Glomerular endothelial cell (primary cell): ENCODE data around the gene CCDC81. TPM values are rescaled to one million over a fixed set of nuclear protein-coding genes. Genes with fewer than 3 reads are reported as not detected.

Source experiments
- DNase-seq: peaks from one replicate; pipeline ENCODE4 v3.0.0-alpha.2; 2011; ENCODE audit warnings: low read depth, low spot score; ENCODE audit errors: extremely low read depth
- total RNA-seq: library from RNA; depleted of rRNA; stranded (reverse); fragments of >200 nt; gene quantifications from 2 replicates; pipeline ENCODE4 v1.2.3, GENCODE V29; 2015

CCDC81 gene
- total RNA-seq, 1 donor from 2014 or later, result 2.8 TPM

DNA sequence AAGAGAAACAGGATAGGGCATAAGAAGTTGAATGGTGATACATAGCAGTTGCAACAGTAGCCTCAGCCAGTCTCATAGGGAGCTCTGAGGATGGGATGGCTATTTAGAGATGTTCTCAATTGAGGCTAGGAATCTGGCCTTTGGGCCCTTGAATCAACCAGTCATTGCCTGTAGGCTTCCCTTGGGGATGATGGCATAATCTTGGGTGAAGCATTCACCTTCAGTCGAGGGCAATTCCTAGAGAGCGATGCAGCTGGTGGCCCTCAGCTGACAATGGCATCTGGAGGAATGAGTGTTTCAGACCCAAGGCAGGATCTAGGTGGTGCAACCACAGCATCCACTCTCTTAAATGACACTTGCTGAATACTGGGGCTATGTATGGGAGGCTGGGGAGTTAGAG is 61.0 kb downstream of the CCDC81 start:
- DNase-seq, result no peak

DNA sequence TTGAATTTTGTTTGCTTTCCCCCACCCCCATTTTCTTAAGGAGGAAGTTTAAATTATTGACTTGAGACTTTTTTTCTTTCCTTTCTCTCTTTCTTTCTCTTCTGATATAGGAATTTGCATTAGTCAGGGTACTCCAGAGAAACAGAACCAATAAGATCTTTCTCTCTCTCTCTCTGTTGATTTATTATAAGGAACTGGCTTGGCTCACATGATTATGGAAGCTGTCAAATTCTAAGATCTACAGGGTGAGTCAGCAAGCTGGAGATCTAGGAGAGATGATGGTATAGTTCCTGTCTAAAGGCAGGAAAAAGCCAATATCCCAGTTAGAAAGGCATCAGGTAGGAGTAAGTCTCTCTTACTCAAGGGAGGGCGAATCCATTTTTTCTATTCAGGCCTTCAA is 64.0 kb downstream of the CCDC81 start:
- DNase-seq, result no peak

DNA sequence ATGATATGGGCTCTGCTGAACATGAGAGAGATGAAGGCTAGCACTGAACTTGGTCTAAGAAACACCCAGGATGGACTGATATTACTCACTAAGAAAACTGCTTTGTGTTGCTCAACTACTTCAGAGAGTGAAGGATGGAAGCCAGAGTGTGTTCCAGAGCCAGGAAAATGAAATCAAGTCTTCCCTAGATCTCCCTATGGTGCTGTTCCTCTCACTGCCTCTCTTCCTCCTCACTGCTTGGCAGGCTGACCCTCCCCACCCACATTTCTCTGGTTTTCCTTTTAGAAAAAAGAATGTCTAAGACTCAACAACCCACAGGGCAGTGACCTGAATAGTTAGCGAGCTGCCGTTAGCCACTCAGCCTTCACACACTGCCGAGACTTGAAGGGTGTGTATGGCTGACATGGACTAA is 65.6 kb downstream of the CCDC81 start:
- DNase-seq, result no peak

DNA sequence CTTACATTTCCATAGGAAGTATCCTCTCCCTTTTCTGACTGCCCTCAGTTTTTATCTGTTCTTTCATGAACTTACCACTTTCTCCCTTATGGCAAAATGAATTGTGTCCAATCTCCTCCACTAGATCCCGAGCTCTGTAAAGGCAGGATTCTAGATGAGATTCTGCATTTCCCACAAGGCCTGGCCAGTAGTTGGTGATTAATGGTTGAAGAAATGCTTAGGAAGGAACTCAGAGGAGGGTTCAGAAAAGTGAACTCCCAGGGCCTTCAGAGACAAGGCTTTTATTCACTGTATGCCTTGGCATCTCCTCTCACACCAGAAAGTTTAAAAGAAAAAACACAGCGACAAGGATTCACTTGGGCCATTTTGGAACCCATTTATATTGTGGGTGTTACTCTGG is 66.2 kb downstream of the CCDC81 start:
- no peak for DNase-seq

DNA sequence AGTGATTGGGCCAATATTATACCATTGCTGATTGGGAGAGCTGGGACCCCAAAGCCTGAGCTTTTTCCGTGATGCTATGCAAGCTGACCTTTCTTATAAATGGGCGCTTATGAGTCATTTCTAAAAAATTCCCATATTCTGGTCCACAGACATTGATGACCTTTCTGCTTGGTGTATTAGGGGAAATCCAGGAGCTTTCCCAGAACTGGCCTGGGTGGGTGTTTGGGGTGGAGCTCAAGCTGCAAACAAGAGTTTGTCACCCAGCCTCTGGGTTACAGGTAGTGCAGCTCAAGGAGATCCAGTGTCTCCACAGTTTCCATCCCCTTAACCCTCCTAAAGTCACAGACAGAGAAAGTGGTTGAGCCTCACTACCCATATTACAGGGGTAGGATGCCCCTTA is 67.7 kb downstream of the CCDC81 start:
- no peak for DNase-seq

DNA sequence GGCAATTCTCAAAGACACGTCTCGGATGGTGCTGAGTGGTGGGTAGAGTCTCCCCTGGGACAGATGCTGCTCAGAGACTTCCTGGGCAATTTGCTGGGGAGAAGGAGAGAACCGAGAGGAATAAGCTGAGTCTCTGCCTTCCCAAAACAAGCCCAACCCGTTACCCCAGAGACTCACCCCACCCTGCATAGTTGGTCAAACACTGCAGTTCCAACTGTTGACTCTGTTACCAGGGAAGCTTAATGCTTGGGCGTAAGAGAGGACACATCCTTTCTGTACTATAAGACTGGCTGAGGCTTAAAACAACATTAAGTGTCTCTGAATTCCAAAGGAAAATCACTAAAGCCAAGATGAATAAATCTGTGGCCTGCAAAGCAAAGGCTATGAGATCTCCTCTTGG is 68.1 kb downstream of the CCDC81 start:
- DNase-seq, result no peak

DNA sequence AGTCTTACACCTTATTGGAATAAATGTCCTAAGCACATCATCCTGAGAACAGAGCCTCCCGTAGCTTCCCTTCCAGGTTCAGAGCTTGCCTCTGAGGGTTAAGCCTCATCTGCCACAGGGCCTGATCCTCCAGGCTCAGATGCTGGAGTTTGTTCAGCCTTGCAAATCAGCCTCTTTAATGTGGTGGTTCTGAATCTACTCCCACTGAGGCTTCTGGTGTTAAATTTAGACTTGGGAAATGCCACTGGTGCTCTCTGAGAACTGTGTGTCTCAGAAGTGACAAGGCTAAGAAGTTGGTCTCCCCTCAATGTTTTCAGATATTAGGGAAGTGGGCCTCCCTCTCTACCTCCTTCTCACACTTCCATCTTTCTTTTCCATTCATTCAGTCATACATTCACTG is 68.7 kb downstream of the CCDC81 start:
- no peak for DNase-seq

DNA sequence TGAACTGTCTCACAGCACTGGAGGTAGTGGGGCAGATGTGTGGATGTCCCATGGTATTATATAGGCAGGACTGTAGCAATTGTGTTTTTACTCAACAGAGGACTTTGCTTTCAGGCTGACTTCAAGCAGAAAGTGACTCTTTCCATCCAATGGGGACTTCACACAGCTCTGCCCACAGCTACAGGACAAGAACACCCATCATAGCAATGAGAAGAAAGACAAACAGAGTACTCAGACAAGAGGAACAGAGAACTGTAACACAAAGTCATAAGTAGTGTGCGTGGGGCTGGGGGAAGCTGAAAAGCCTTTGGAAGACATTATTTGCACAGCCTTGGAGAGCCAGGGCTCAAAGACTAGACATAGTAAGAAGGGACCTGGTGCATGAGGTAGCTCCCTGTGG is 70.3 kb downstream of the CCDC81 start:
- no peak for DNase-seq

DNA sequence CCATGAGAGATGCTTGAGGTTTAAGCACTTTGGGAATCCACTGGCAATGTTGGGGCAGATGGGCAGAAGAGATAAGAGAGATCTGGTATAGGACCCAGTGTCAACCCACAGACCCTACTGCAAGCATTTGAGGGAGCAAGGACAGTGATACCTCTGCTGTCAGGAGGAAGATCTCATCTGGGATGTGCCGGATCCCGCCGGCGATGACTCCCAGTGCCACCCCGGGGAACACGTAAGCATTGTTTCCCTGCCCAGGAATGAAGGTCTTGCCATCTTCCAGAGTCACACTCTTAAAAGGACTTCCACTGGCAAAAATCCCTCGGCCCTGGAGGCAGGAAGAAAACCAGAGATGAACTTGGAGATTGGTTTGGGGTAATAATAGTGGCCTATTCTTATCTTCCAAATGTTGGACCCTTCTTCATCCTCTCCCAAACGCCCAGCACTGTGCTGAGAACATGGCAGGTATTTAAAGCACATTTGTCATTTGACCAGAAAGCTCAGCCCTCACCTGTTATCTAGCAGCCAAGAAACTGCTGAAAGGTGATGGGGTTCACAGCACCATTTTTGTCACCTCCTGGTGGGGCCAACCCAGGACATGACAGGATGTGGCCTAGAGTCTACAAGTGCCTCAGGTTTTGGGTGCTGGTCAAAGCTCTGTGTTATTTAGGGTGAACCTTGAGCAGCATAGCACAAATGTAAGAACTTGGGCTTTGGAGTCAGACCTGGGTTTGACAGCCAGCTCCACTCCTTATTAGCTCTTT is 71.7 kb downstream of the CCDC81 start:
- no peak for DNase-seq

DNA sequence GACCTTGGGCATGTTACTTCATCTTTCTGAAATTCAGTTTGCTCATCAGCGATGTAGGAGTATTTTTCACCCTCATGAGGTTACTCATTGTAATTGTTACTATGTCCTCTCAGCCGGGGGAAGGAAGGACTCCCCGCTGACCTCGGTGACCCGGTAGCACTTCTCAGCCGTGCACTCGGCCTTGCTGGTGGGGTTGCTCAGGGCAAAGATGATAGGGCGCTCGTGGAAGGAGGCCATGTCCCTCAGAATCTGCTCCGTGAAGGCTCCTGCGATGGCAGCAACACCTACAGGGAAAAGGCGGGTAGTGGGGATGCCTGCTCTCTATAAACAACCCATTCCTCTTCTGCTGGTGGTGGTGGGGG is 72.2 kb downstream of the CCDC81 start:
- no peak for DNase-seq

DNA sequence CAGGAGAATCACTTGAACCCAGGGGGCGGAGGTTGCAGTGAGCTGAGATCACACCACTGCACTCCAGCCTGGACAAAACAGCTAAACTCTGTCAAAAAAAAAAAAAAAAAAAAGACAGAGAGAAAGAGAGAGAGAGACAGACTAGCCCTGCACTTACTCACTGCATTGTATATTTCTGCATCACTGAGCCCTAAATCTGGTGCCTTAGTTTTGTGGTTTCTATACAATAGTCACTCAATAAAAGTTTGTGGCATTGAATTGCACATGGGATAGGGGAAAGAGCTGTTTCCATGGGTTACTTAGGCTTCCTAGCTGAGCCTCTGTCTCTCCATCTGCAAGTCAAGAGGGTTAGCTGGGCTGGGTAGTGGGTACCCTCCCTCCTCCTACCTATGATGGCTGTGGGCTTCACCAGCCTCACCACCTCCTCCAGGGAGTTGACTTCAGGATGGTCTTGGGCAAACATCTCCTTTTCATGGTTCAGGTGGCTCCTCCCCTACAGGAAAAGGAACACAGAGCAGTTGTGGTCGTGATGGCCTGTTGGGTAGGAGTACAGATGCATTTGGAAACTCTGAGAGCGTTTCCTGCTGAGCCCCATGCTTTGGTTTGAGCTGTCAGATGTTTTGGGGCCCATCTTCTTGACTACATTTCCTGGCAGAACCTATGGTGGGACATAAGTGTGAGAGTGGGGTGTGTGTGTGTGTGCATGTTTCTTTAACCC is 73.2 kb downstream of the CCDC81 start:
- no peak for DNase-seq

DNA sequence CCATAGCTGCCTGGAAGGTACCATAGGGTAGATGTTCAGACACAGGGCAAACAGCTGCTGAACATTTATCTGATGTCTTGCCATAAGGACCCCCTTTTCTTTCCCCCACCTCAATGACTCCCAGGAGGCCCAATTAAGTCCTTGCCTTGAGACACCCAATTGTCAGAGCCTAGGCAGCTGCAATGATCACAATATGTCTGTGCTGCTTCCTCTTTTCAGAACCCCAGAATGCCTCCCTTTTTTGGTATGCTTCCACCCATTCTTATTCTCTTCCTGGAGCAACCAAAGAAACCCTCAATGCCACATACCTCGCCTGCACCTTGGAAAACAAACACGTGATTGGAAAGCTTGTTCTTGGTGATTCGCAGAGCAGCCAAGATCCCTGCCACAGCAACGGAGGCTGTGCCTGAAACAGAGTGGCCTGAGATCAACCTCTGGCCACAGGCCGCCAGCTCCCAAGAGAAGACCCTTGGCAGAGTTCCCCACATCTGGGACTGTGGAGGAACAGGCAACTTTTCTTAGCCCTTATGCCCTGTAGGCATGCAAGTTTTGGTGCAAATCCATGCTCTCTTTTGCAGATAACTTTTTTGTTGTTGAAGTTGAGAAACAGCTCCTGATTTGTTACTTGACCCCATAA is 75.4 kb downstream of the CCDC81 start:
- no peak for DNase-seq

DNA sequence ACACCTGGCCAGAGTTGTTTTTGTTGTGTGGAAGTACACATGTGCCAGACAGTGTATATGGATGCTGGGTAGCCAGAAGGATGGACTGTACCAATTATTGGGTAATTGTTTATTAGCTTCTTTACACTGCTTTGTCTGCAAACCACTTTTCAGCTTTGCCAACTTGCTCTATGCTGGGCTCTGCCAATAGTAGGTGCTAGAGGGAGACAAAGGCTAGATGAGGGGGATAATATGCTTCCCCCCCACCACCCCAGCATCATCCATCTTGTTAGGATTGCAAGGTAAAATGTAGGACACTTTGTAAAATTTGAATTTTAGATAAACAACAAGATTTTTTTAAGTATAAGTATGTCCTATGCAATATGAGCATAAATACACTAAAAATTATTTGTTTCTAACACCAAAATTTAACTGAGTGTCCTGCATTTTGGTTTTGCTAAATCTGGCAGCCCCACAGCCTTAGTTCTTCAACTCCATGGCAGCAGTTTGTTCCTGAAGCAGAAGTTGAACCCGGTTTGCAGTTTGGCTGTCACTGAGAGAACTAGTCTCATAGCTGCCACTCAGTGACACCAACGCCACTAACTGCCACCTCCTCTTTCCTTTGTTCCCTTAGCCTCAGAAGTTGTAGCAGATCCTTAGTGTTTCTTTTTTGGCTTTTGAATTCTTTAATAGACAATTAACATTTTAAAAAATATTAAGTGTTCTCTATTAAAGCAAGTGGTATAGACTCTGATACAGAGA is 78.8 kb downstream of the CCDC81 start:
- no peak for DNase-seq

DNA sequence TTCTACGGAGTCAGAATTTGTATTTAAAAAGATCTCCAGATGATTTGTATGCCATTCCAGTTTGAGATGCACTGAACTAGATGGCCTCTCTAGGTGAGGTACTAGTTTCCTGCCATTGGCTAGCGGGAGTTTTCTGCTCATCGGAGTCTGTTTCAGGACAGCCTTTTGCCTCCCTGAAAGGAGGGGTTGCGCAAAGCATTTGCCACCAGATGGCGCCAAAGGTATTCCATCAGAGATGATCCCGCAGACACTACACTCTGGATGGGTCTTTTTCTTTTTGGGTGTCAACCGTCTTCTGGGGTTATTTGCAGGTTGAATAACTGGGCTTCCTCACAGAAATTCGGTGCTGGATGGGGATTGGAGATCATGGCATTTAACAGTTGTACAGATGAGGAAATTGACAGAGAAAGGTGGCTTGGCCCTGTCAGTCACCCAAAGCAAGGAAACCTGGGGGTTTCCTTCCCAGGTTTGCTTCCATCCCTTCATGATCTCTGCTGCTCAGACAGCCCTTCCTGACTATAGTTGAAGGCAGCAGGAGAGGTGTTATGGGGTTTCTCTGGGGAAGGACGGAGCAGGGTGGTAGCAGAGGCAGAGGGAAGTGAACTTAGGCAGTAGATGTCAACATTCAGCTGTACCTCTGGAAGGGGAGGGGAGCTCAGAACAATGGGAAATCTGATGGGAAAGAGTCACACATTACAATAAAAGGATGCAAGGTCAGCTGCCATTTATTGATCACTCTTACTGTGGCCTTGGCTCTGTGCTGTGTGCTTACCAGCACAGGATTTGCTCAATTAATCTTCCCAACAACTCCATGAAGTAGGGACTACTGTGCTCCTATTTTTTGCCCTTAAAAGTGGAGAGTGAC is 81.6 kb downstream of the CCDC81 start:
- no peak for DNase-seq

DNA sequence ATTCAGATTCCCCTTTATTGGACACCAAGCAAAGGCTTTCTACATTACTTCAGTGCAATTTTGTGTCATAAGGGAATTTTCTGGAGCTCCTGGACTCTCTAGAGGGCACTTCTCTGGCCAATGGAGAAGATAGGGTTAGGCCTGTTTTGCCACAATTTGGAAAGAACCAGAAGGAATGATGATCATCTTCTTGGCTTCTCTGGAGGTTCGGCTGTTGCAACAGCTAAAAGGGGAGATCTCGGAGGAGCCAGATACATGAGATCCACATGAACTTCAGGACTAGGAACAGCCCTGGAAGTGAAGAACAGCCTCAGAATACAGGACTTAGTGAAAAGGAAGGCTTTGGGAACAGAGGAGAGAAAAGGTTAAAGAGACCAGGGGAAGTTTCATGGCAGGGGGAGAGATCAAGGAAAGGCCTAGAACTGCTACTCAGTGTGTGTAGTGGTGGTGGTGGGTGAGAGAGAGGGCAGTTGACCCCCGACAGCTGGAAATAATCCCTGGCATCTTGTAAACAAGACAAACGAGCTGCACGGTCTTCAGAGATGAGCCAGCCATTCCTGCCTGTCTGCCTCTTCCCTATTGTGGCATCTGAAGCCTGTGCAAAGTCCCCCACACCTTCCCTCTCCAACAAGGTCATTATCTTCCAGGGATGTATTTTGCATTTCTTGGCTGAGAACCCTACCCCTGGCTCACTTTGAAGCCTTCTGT is 83.8 kb downstream of the CCDC81 start:
- DNase-seq, result no peak

DNA sequence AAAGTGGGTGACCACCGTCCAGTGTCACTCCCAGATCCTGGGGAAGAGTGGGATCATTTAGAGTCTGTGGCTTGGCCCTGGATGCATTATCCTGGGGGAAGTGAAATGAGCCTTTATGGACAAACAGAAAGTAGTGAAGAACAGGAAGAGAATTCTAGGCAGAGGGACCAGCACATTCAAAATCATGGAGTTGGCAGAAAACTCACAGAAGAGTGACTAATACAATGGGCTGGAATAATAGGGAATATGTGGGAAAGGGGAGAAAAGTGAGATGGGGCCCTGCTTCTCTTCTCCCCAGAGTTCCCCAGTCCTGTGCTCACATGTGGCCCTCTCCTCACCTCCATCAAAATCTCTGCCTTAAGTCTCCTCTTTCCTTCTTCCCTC is 84.3 kb downstream of the CCDC81 start:
- DNase-seq, result no peak

DNA sequence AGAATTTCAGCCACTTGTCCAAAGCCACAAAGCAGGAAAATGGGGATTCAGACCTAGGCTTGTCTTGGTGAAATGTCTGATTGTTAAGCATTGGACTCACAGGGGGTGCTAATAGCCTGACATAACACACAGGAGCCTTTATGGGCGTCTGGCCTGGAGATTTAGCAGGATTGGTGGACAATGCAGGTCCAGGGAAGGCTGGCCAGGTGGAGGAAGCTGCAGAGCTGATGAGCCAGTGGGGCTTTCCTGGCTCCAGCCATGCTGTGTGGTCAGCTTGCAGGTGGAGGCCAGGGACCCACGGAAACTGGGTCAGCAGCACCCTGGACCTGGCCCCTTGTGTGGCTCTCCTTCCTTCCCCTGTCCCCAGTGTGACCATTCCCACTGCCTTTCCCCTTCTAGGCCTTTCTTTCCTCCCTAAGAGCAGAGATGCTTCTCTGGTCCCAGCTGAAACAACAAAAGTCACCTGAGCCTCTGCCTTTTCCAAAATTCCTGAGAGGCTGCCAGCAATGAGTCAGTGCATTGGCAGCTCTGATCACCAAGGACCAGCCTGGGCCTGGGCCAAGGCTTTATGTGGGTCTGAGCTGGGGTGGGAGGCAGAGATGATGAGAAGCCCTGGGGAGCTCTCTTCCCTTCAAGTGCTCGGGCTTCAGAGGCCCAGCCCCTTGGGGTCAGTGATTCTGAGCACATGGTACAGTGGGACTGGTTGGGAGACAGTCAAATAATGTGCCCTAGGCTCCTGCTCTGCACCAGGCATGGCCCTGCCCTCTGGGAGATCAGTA is 85.2 kb downstream of the CCDC81 start:
- DNase-seq, result peak; percentile 98

DNA sequence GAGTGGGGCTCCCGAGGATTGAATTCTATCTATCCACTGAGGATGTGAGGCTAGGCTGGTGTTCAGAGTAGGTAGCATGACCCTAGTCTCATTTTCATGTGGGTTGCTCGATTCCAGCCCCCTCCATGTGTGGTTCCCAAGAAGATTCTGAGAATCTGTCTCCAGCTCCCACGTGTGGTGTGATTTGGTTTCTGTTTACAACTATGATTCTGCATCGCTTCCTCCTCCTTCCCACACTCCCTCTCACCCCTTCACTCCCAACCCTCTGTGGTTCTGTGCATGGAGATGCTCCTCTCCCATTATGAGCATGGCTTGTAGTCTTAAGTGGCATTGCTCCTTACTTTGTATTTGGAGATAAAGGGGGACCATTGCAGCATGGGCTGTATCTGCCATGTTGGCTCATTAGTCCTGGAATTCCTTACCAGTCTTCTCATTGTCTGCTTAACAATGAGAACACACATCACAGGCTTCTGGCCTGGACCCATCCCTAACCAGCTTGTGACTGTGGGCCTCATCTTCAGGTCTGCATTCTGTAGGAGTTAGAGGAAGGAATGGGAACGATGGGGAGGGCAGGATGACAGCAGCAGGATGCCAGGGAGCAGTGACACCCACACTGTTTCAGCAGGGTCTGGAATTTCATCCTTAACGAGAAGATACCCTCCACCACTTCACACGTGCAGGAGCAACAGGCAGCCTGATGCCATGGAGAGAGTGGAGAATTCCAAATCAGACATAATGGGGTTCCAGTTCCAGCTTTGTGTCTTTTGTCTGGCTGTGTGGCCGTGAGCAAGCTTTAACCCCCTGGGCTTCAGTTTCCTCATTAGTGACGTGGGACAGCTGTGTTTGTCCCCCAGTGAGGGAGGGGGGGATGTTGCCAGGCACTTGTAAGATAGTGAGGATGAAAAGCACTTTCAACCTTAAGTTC is 86.0 kb downstream of the CCDC81 start:
- no peak for DNase-seq
